Endothelial cell of umbilical vein (primary cell): ENCODE measurements around the gene ARHGEF37. TPM values are rescaled to one million over a fixed set of nuclear protein-coding genes. Genes with fewer than 3 reads are reported as not detected.

Experiments
- BruUV-seq: library from RNA; stranded (reverse); fragments of 400-500 nt; replicated peaks from 2 replicates; lab custom pipeline; 2021; lab: Mats Ljungman, UMichigan
- CTCF ChIA-PET: fragments of 300-600, 350-600 bp; sonication (Branson Sonifier 250); formaldehyde crosslinking; loops from one replicate; lab custom pipeline; 2021; ENCODE audit warnings: antibody characterized with exemption, inconsistent platforms; lab: Charles Lee
- POLR2A ChIA-PET: fragments of 300-600, 350-600 bp; sonication (Branson Sonifier 250); formaldehyde crosslinking; loops from one replicate; lab custom pipeline; 2021; ENCODE audit warnings: antibody characterized with exemption, inconsistent platforms; lab: Charles Lee
- DNase-seq: peaks from one replicate; pipeline ENCODE4 v3.0.0-alpha.2; 2011; ENCODE audit warnings: low read depth, low spot score
- FAIRE-seq: peaks from 2 replicates; lab custom pipeline; 2011; peaks lifted over from hg19 to GRCh38; lab: Jason Lieb, UNC
- H2AFZ ChIP-seq: 2 replicates; pipeline ENCODE4 v1.6.0; 2012; ENCODE audit warnings: low read depth, low read length, control low read depth, inconsistent platforms
- H3K27ac ChIP-seq: 2 replicates; pipeline ENCODE4 v1.5.1; 2011; ENCODE audit warnings: low read depth, mild to moderate bottlenecking, control low read depth, low read length, moderate library complexity; ENCODE audit not compliant: insufficient read depth
- H3K27me3 ChIP-seq, 2 experiments: 2 replicates each; pipeline versions ENCODE4 v1.6.0 to v1.6.1; 2011; ENCODE audit warnings: low read length in 2 of 2, mixed read lengths in 1 of 2; ENCODE audit not compliant: control insufficient read depth in 2 of 2, insufficient read depth in 2 of 2
- H3K36me3 ChIP-seq, 2 experiments: 2 replicates in 1 of 2; 3 replicates in 1 of 2; pipeline ENCODE4 v1.5.1; 2011; ENCODE audit warnings: low read length in 2 of 2, mild to moderate bottlenecking in 1 of 2, moderate library complexity in 1 of 2; ENCODE audit not compliant: control insufficient read depth in 2 of 2, insufficient read depth in 2 of 2; ENCODE audit errors: extremely low read depth in 1 of 2
- H3K4me1 ChIP-seq: 3 replicates; pipeline ENCODE4 v1.5.1; 2011; ENCODE audit warnings: mild to moderate bottlenecking, low read length; ENCODE audit not compliant: control insufficient read depth, insufficient read depth; ENCODE audit errors: extremely low read depth
- H3K4me2 ChIP-seq: 2 replicates; pipeline ENCODE4 v1.6.1; 2011; ENCODE audit warnings: low read length, control low read depth, mixed read lengths; ENCODE audit not compliant: insufficient read depth
- H3K4me3 ChIP-seq, 3 experiments: fragments of 200-600 bp in 1 of 3; sonication (generic), shearing (Covaris generic) in 1 of 3; replicated peaks in 1 of 3; 2 replicates each; pipeline ENCODE4 v1.5.1; 2011 to 2016; ENCODE audit warnings: control low read depth in 3 of 3, low read length in 3 of 3, mild to moderate bottlenecking in 2 of 3, inconsistent platforms in 1 of 3, low read depth in 1 of 3, moderate library complexity in 1 of 3; ENCODE audit not compliant: insufficient read depth in 1 of 3
- H3K79me2 ChIP-seq: 2 replicates; pipeline ENCODE4 v1.6.0; 2012; ENCODE audit warnings: low read length, inconsistent platforms; ENCODE audit not compliant: control insufficient read depth, insufficient read depth
- H3K9ac ChIP-seq: replicated peaks from 2 replicates; pipeline ENCODE3; 2011; ENCODE audit warnings: low read length, control low read depth; ENCODE audit not compliant: insufficient read depth; ENCODE audit errors: extremely low read depth
- H3K9me1 ChIP-seq: replicated peaks from 3 replicates; pipeline ENCODE4 v1.6.0; 2011; ENCODE audit warnings: mild to moderate bottlenecking, low read length; ENCODE audit not compliant: control insufficient read depth, insufficient read depth; ENCODE audit errors: extremely low read depth
- H3K9me3 ChIP-seq: replicated peaks from 2 replicates; pipeline ENCODE4 v1.5.1; 2012; ENCODE audit warnings: low read length, inconsistent platforms; ENCODE audit not compliant: control insufficient read depth, insufficient read depth
- H4K20me1 ChIP-seq: replicated peaks from 2 replicates; pipeline ENCODE3; 2011; ENCODE audit warnings: mild to moderate bottlenecking, low read length; ENCODE audit not compliant: control insufficient read depth, insufficient read depth; ENCODE audit errors: extremely low read depth
- CTCF ChIP-seq, 2 donors: IDR thresholded peaks; 1 replicate in 1 of 2; 2 replicates in 1 of 2; pipeline ENCODE4 v1.5.1; 2011; ENCODE audit warnings: low read length in 2 of 2, mild to moderate bottlenecking in 2 of 2, moderate library complexity in 2 of 2, control low read depth in 1 of 2, inconsistent platforms in 1 of 2, low read depth in 1 of 2; ENCODE audit not compliant: insufficient read depth in 1 of 2; ENCODE audit errors: extremely low read depth in 1 of 2
- EZH2 ChIP-seq: IDR thresholded peaks from 2 replicates; pipeline ENCODE4 v1.6.1; 2012; ENCODE audit warnings: borderline replicate concordance, low read depth, mild to moderate bottlenecking, moderate library complexity, low read length, inconsistent platforms; ENCODE audit not compliant: severe bottlenecking
- FOS ChIP-seq: IDR thresholded peaks from 2 replicates; pipeline ENCODE4 v1.6.1; 2011; ENCODE audit warnings: mild to moderate bottlenecking, low read length, moderate library complexity, borderline replicate concordance; ENCODE audit not compliant: insufficient read depth
- GATA2 ChIP-seq: IDR thresholded peaks from 2 replicates; pipeline ENCODE4 v1.7.0; 2011; ENCODE audit warnings: low read depth, mild to moderate bottlenecking, moderate library complexity, mixed read lengths, low read length; ENCODE audit not compliant: insufficient read length, insufficient read depth
- JUN ChIP-seq: IDR thresholded peaks from 2 replicates; pipeline ENCODE4 v1.6.1; 2011; ENCODE audit warnings: borderline replicate concordance, low read depth; ENCODE audit not compliant: insufficient read length, insufficient read depth
- MYC ChIP-seq: IDR thresholded peaks from one replicate; pipeline ENCODE4 v1.6.1; 2011; ENCODE audit warnings: mild to moderate bottlenecking, low read depth, low read length
- POLR2A ChIP-seq: IDR thresholded peaks from 2 replicates; pipeline ENCODE4 v1.6.1; 2012; ENCODE audit warnings: low read depth, mild to moderate bottlenecking, control low read depth, low read length
- POLR2AphosphoS5 ChIP-seq: IDR thresholded peaks from 2 replicates; pipeline ENCODE4 v1.6.1; 2012; ENCODE audit warnings: low read depth, mild to moderate bottlenecking, control low read depth, low read length, moderate library complexity; ENCODE audit not compliant: insufficient read depth
- dilution Hi-C: fragments of 300-500 bp; cut with MboI; formaldehyde crosslinking; loops from one replicate; pipeline ENCODE4 v1.15.0; 2019; ENCODE audit warnings: low sequenced_read_pairs; ENCODE audit not compliant: extremely low pct_ligation_motif_present
- intact Hi-C: fragments of 100-400 bp; cut with micrococcal nuclease; formaldehyde crosslinking; loops from one replicate; pipeline ENCODE4 v1.10.0; 2022
- polyA plus RNA-seq, 4 experiments: library from polyadenylated mRNA; depleted of rRNA in 3 of 4; stranded (reverse) in 3 of 4; unstranded in 1 of 4; fragments of >200 nt; gene quantifications; 2 replicates each; pipeline versions ENCODE4 v1.2.1 to v1.2.3, GENCODE V29; 2011 to 2012; ENCODE audit warnings: missing spikeins in 1 of 4
- total RNA-seq: library from RNA; stranded (reverse); gene quantifications from 2 replicates; pipeline ENCODE4 v1.2.3, GENCODE V29; 2021
- TF ChIP-seq, protein P1 (sequence below): IDR thresholded peaks from 2 replicates; pipeline ENCODE4 v1.6.1; 2011; ENCODE audit not compliant: insufficient read depth, insufficient read length

The ARHGEF37 gene
- total and polyA plus RNA-seq, 2 donors (not counting 3 experiments of a cell fraction or from before 2014, with no cell fraction given), result 4.9 to 7.0 TPM

DNA sequence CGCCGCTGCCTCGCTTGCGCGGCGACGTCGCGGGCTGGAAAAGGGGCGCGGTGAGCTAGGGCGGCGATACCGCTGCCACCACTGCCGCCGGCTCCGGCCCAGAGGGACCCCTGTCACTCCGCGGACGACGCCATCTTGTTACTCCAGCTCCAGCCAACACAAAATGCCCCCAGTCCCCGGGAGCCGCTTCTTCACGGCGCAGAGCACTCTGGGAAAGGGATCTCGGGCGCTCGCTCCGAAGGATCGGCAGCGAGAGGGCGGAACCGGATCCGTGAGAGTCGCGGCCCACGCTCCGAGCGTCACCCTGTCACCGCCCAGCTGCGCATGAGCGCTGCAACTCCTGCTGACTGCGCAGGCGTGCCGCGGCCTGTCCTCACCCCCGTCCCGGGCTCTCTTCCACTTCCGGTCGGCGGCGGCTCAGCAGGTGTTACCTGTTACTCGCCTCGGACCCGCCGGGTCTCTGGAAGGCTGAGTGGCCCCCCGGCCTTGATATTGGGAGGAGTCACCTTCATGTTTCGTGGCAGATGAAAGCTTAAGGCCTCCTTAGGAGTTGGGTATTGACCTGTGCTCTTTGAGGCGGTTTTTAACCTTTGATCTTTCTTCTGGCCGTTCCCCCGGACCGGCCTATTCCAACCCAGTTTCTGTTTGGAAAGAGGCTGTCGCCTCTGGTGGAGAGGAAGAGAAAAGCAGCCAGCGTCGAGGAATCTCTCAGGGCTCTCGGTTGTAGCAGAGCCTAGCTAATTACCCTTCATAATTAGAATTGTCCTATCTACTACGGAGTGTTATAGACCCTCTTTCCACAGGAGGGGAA, 29.9 kb upstream of the ARHGEF37 start, which contains the start of gene CSNK1A1:
TSS of gene CSNK1A1 (minus strand) at position 213 of the 811 bp plus-strand sequence. CDS start 475 bp downstream, outside the sequence.
- H4K20me1 ChIP-seq, result peaks cover 3% of the 10 kb centered on the region
- intact Hi-C loops (loop anchor here (1.0 to 2.0 kb wide), 5 partner anchors 10 to 109 kb away; no protein-coding TSS in a partner anchor), dilution Hi-C loops (no loop called here)
- peak within 1 kb of the TSS; percentile 100 for H3K4me2 ChIP-seq
- BruUV-seq, result TSS peak; percentile 59
- H3K27ac ChIP-seq, result peak within 1 kb of the TSS; percentile 91
- peak within 1 kb of the TSS; percentile 98 for H3K9ac ChIP-seq
- peaks cover 0 to 8% of the 10 kb centered on the region in 2 experiments for H3K36me3 ChIP-seq
- peak; percentile 87 for FAIRE-seq
- no peaks in the 10 kb centered on the region for H3K9me1 ChIP-seq
- peak; percentile 99 for DNase-seq
- H3K4me3 ChIP-seq, result peak within 1 kb of the TSS; percentile 81 to 97 (median 85)
- peak within 1 kb of the TSS; percentile 76 for H2AFZ ChIP-seq
- no peaks in the 10 kb centered on the region for H3K9me3 ChIP-seq
- peaks cover 47% of the 10 kb centered on the region for H3K79me2 ChIP-seq
- CTCF ChIA-PET, result interaction anchor here (0.6 to 3.4 kb wide), 21 partner anchors 8 to 184 kb away, joined by 3 to 40 read pairs (median 4); no protein-coding TSS in a partner anchor
- TF ChIP-seq POLR2AphosphoS5 (peak; percentile 94), CTCF (IDR thresholded peaks at IDR 0.05; ENCODE audit: extremely low read depth in 1 of 2, insufficient read depth in 1 of 2, low read depth in 1 of 2, low read length in 2 of 2) (peak; percentile 66 to 71), GATA2 (no peak), EZH2 (no peak), JUN (no peak), POLR2A (peak; percentile 94), FOS (no peak), MYC (no peak)
- TF ChIP-seq, protein P1, sequence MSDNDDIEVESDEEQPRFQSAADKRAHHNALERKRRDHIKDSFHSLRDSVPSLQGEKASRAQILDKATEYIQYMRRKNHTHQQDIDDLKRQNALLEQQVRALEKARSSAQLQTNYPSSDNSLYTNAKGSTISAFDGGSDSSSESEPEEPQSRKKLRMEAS, result peak; percentile 32
- POLR2A ChIA-PET, result interaction anchor here (1.0 to 3.4 kb wide), 3 partner anchors 11 to 65 kb away, joined by 3 to 34 read pairs (median 13); no protein-coding TSS in a partner anchor
- peaks cover 31% of the 10 kb centered on the region for H3K4me1 ChIP-seq
- H3K27me3 ChIP-seq, result no peaks in the 10 kb centered on the region
